Esophagus muscularis mucosa (tissue), 4 donors: ENCODE data around the gene CHST7. TPM values are rescaled to one million over a fixed set of nuclear protein-coding genes. Genes with fewer than 3 reads are reported as not detected.
A peak's percentile ranks its signal among the peaks of the same experiment; 100 is the strongest.

Source experiments
- DNase-seq: peaks from one replicate; pipeline ENCODE4 v3.0.0-alpha.2; 2017; ENCODE audit errors: extremely low spot score
- H3K27ac ChIP-seq, 4 donors: fragments of 200-600 bp; sonication (generic); replicated peaks in 1 of 4; 1 replicate in 3 of 4; 2 replicates in 1 of 4; pipeline ENCODE4 v1.5.1; 2016 to 2019; ENCODE audit warnings: mild to moderate bottlenecking in 1 of 4
- H3K27me3 ChIP-seq, 4 donors: fragments of 200-600 bp; sonication (generic); one replicate each; pipeline versions ENCODE4 v1.5.1 to v1.6.0; 2016 to 2019
- H3K36me3 ChIP-seq, 4 donors: fragments of 200-600 bp; sonication (generic); one replicate each; pipeline ENCODE4 v1.5.1; 2016 to 2019
- H3K4me1 ChIP-seq, 4 donors: fragments of 200-600 bp; sonication (generic); one replicate each; pipeline ENCODE4 v1.5.1; 2016 to 2019
- H3K4me3 ChIP-seq, 4 donors: fragments of 200-600 bp; sonication (generic); 1 replicate in 2 of 4; 2 replicates in 2 of 4; pipeline ENCODE4 v1.5.1; 2016 to 2019; ENCODE audit warnings: mild to moderate bottlenecking in 4 of 4, moderate library complexity in 1 of 4
- H3K9me3 ChIP-seq, 4 donors: fragments of 200-600 bp; sonication (generic); 1 replicate in 3 of 4; 2 replicates in 1 of 4; pipeline ENCODE4 v1.5.1; 2016 to 2019
- EP300 ChIP-seq: sonication (generic); formaldehyde crosslinking; IDR thresholded peaks from one replicate; pipeline ENCODE4 v1.6.1; 2017; ENCODE audit warnings: antibody characterized with exemption
- POLR2A ChIP-seq: fragments of 450-650 bp; IDR thresholded peaks from one replicate; pipeline ENCODE4 v1.6.1; 2017; ENCODE audit warnings: antibody characterized with exemption, moderate library complexity, mild to moderate bottlenecking, low read depth
- POLR2AphosphoS5 ChIP-seq, 2 donors: sonication (generic); formaldehyde crosslinking; IDR thresholded peaks; one replicate each; pipeline ENCODE4 v1.6.1; 2017; ENCODE audit warnings: antibody characterized with exemption in 2 of 2
- WGBS: methylation state at CpG from one replicate; pipeline ENCODE4 v1.1.5; 2018; 5-methylcytosine and 5-hydroxymethylcytosine counted together
- intact Hi-C: fragments of 100-400 bp; cut with DNase I; formaldehyde crosslinking; loops from one replicate; pipeline ENCODE4 v1.15.1; 2023
- total RNA-seq, 4 donors: library from RNA; depleted of rRNA; stranded (reverse); fragments of >200 nt; gene quantifications; one replicate each; pipeline versions ENCODE4 v1.1.0 to v1.2.1, GENCODE V29; 2016
- TF ChIP-seq, protein P1 (sequence below), 3 experiments: fragments of 200-600 bp in 2 of 3; fragments of 450-650 bp in 1 of 3; sonication (generic) in 2 of 3; IDR thresholded peaks; one replicate each; pipeline ENCODE4 v1.5.1; 2017 to 2019; ENCODE audit warnings: antibody characterized with exemption in 3 of 3, mild to moderate bottlenecking in 2 of 3, moderate library complexity in 1 of 3

CHST7 gene
- total RNA-seq, 4 donors from 2014 or later: 12.5 to 20.6 (median 17.2) TPM

DNA sequence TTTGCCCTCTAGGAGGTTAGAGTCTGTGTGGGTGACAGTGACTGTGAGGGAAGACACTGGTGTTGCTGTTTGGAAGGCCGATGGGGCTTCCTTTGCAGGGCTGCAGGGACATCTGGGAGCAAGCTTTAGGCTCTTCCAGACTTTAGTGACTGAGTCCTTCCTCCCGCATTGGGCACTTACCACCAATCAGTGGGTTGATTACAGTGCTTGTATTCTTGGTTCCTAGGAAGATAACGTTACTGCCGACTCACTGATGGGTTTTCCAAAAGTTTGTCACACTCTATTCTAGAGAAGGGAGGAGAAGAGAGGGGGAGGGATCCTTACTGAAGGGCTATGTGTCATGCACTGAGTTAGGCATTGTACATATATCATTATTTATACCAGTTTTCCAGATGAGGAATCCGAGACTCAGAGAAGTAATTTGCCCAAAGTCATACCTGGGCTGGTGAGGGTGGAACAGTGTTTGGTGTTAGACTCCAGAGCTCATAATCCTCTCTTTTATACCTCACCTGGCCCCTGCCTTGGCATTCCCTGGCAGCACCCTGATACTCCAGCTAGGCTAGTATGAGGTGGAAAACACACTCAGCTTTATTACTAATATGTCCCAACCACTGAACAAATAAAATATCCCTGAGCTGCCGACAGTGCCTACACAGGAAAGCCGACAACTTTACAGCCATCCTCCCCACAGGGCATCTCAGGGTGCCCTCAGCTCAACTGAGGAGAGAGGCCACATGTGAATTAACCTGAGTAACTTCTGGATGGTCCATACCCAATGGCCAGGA, 3.8 kb downstream of the CHST7 start:
- H3K4me1 ChIP-seq: peaks cover 7 to 29% (median 22%) of the 10 kb centered on the region in 4 donors
- no peaks in the 10 kb centered on the region for H3K36me3 ChIP-seq
- no peak for DNase-seq
- H3K27ac ChIP-seq: peak overlapping the region in 2 of 4 donors; percentile 23 to 39
- peaks cover 0 to 8% (median 0%) of the 10 kb centered on the region in 4 donors for H3K9me3 ChIP-seq
- WGBS: 81% methylated on average over 7 of the region's 7 CpGs
- H3K4me3 ChIP-seq: no peak overlapping the region
- H3K27me3 ChIP-seq: peaks cover 0 to 9% (median 0%) of the 10 kb centered on the region in 4 donors
- TF ChIP-seq, protein P1, sequence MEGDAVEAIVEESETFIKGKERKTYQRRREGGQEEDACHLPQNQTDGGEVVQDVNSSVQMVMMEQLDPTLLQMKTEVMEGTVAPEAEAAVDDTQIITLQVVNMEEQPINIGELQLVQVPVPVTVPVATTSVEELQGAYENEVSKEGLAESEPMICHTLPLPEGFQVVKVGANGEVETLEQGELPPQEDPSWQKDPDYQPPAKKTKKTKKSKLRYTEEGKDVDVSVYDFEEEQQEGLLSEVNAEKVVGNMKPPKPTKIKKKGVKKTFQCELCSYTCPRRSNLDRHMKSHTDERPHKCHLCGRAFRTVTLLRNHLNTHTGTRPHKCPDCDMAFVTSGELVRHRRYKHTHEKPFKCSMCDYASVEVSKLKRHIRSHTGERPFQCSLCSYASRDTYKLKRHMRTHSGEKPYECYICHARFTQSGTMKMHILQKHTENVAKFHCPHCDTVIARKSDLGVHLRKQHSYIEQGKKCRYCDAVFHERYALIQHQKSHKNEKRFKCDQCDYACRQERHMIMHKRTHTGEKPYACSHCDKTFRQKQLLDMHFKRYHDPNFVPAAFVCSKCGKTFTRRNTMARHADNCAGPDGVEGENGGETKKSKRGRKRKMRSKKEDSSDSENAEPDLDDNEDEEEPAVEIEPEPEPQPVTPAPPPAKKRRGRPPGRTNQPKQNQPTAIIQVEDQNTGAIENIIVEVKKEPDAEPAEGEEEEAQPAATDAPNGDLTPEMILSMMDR (IDR thresholded peaks at IDR 0.05): no peak
- TF ChIP-seq POLR2AphosphoS5 (IDR thresholded peaks at IDR 0.05) (no peak), EP300 (no peak), POLR2A (no peak)
- intact Hi-C loops: no loop called here

- 84% methylated on average over 1 of the region's 1 CpG for WGBS
- DNase-seq: no peak
- H3K36me3 ChIP-seq: no peaks in the 10 kb centered on the region
- no peak overlapping the region for H3K27ac ChIP-seq
- no peaks in the 10 kb centered on the region for H3K9me3 ChIP-seq
- intact Hi-C loops: no loop called here
- TF ChIP-seq EP300: no peak
- TF ChIP-seq, protein P1 (IDR thresholded peaks at IDR 0.05): no peak
- no peak overlapping the region for H3K4me3 ChIP-seq
- H3K4me1 ChIP-seq: peaks cover 13 to 36% (median 28%) of the 10 kb centered on the region in 4 donors
- H3K27me3 ChIP-seq: peaks cover 0 to 9% (median 0%) of the 10 kb centered on the region in 4 donors
Measured at GRCh38 chrX:46579250-46579649, 5.7 kb downstream of the CHST7 start.

DNA sequence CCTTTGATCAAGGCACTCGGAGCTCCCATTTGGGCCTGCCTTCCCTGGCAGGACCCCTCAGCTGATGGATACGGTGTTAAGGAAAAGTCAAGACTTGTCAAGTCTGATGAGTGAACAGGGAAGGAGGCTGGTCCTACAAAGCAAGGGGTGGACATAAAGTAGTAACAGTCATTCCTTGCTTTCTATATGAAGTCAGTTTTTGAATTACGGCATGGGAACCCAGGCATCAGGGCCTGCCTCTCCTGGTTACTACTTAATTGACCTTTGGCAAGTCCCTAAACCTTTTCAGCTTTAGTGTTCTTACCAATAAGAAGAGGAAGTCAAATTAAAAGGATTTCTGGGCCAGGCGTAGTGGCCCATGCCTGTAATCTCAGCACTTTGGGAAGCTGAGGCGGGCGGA, 7.0 kb downstream of the CHST7 start:
- intact Hi-C loops: no loop called here
- Histone ChIP-seq H3K4me3 (no peak overlapping the region), H3K36me3 (no peaks in the 10 kb centered on the region), H3K4me1 (peaks cover 13 to 23% (median 16%) of the 10 kb centered on the region in 4 donors), H3K9me3 (no peaks in the 10 kb centered on the region), H3K27me3 (no peaks in the 10 kb centered on the region), H3K27ac (no peak overlapping the region)
- no peak for DNase-seq
- WGBS: 89% methylated on average over 6 of the region's 6 CpGs
- TF ChIP-seq, protein P1 (IDR thresholded peaks at IDR 0.05): no peak
- TF ChIP-seq POLR2A (no peak), EP300 (no peak), POLR2AphosphoS5 (IDR thresholded peaks at IDR 0.05) (no peak)

DNA sequence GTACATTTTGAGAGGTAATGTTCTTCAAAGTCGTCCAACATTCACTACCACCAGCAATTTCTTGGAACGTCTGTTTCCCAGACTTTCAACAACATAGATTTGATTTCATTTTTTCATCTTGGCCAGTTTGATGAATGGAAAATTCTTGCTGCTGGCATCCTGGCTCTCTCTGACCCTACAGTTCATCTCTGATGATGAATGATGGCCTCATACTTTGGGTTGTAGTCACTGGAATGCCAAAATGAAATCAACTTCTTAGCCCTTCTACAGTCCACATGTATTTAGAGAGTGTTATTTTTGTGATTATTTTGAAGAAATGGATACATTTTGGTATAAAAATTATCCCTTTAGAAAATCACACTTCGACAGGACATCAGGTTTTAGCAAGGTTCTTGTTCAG, 8.8 kb downstream of the CHST7 start:
- no peak for DNase-seq
- intact Hi-C loops: no loop called here
- H3K9me3 ChIP-seq: no peaks in the 10 kb centered on the region
- TF ChIP-seq POLR2AphosphoS5 (IDR thresholded peaks at IDR 0.05) (no peak), POLR2A (no peak), EP300 (no peak)
- TF ChIP-seq, protein P1 (IDR thresholded peaks at IDR 0.05): no peak
- peaks cover 14 to 26% (median 19%) of the 10 kb centered on the region in 4 donors for H3K4me1 ChIP-seq
- WGBS: 44% methylated on average over 3 of the region's 3 CpGs
- H3K27ac ChIP-seq: peak overlapping the region; percentile 17 to 67 (median 56)
- H3K4me3 ChIP-seq: no peak overlapping the region
- no peaks in the 10 kb centered on the region for H3K27me3 ChIP-seq
- no peaks in the 10 kb centered on the region for H3K36me3 ChIP-seq
